ENCODE data around the gene BCL11A.

Gene BCL11A

GRCh38 chr2:60558536-60558935 lies 5.1 kb upstream of the BCL11A start:
- H3K36me3 ChIP-seq (ENCODE audit: insufficient read depth, insufficient read length, low read length), result no peaks in the 10 kb centered on the region
- no peaks in the 10 kb centered on the region for H3K27me3 ChIP-seq (ENCODE audit: insufficient read depth, insufficient read length)
- no peak for DNase-seq (ENCODE audit: low read depth, low spot score)
- H3K4me1 ChIP-seq (ENCODE audit: insufficient read depth, insufficient read length), result no peaks in the 10 kb centered on the region
- H3K9ac ChIP-seq (ENCODE audit: insufficient read length, low read depth), result no peak overlapping the region
- TF ChIP-seq SUZ12 (IDR thresholded peaks at IDR 0.05; ENCODE audit: extremely low read depth, insufficient read depth, insufficient read length) (no peak), ZNF274 (IDR thresholded peaks at IDR 0.05; ENCODE audit: low read depth, low read length) (no peak), YY1 (IDR thresholded peaks at IDR 0.05; ENCODE audit: insufficient read depth, insufficient read length) (no peak)
- no peaks in the 10 kb centered on the region for H3K9me3 ChIP-seq (ENCODE audit: insufficient read depth, low read length)
- H3K4me3 ChIP-seq (ENCODE audit: insufficient read length, low read depth), result no peak overlapping the region

GRCh38 chr2:60557486-60557864 lies 4.0 kb upstream of the BCL11A start:
- TF ChIP-seq ZNF274 (IDR thresholded peaks at IDR 0.05; ENCODE audit: low read depth, low read length) (no peak), YY1 (IDR thresholded peaks at IDR 0.05; ENCODE audit: insufficient read depth, insufficient read length) (no peak), SUZ12 (IDR thresholded peaks at IDR 0.05; ENCODE audit: extremely low read depth, insufficient read depth, insufficient read length) (no peak)
- H3K9me3 ChIP-seq (ENCODE audit: insufficient read depth, low read length), result no peaks in the 10 kb centered on the region
- H3K27me3 ChIP-seq (ENCODE audit: insufficient read depth, insufficient read length), result no peaks in the 10 kb centered on the region
- H3K9ac ChIP-seq (ENCODE audit: insufficient read length, low read depth), result peak overlapping the region; percentile 50
- peak overlapping the region; percentile 42 for H3K4me3 ChIP-seq (ENCODE audit: insufficient read length, low read depth)
- H3K36me3 ChIP-seq (ENCODE audit: insufficient read depth, insufficient read length, low read length), result no peaks in the 10 kb centered on the region
- H3K4me1 ChIP-seq (ENCODE audit: insufficient read depth, insufficient read length), result no peaks in the 10 kb centered on the region
- DNase-seq (ENCODE audit: low read depth, low spot score), result no peak

- Histone ChIP-seq H3K4me3 (ENCODE audit: insufficient read length, low read depth) (peak overlapping the region; percentile 42), H3K4me1 (ENCODE audit: insufficient read depth, insufficient read length) (no peaks in the 10 kb centered on the region), H3K27me3 (ENCODE audit: insufficient read depth, insufficient read length) (no peaks in the 10 kb centered on the region), H3K9ac (ENCODE audit: insufficient read length, low read depth) (peak overlapping the region; percentile 50), H3K9me3 (ENCODE audit: insufficient read depth, low read length) (no peaks in the 10 kb centered on the region), H3K36me3 (ENCODE audit: insufficient read depth, insufficient read length, low read length) (no peaks in the 10 kb centered on the region)
- TF ChIP-seq YY1 (IDR thresholded peaks at IDR 0.05; ENCODE audit: insufficient read depth, insufficient read length) (no peak), SUZ12 (IDR thresholded peaks at IDR 0.05; ENCODE audit: extremely low read depth, insufficient read depth, insufficient read length) (no peak), ZNF274 (IDR thresholded peaks at IDR 0.05; ENCODE audit: low read depth, low read length) (no peak)
- DNase-seq (ENCODE audit: low read depth, low spot score), result no peak
These were observed 3.4 kb upstream of the BCL11A start for GRCh38 chr2:60556576-60557485.

GRCh38 chr2:60556175-60556574 lies 2.7 kb upstream of the BCL11A start:
- Histone ChIP-seq H3K9me3 (ENCODE audit: insufficient read depth, low read length) (no peaks in the 10 kb centered on the region), H3K4me1 (ENCODE audit: insufficient read depth, insufficient read length) (no peaks in the 10 kb centered on the region), H3K4me3 (ENCODE audit: insufficient read length, low read depth) (peak overlapping the region; percentile 42), H3K36me3 (ENCODE audit: insufficient read depth, insufficient read length, low read length) (no peaks in the 10 kb centered on the region), H3K9ac (ENCODE audit: insufficient read length, low read depth) (no peak overlapping the region), H3K27me3 (ENCODE audit: insufficient read depth, insufficient read length) (no peaks in the 10 kb centered on the region)
- no peak for DNase-seq (ENCODE audit: low read depth, low spot score)
- no peak for TF ChIP-seq ZNF274 (IDR thresholded peaks at IDR 0.05; ENCODE audit: low read depth, low read length)

GRCh38 chr2:60555783-60556139 lies 2.3 kb upstream of the BCL11A start:
- Histone ChIP-seq H3K36me3 (ENCODE audit: insufficient read depth, insufficient read length, low read length) (no peaks in the 10 kb centered on the region), H3K27me3 (ENCODE audit: insufficient read depth, insufficient read length) (no peaks in the 10 kb centered on the region), H3K4me1 (ENCODE audit: insufficient read depth, insufficient read length) (no peaks in the 10 kb centered on the region), H3K9me3 (ENCODE audit: insufficient read depth, low read length) (no peaks in the 10 kb centered on the region), H3K9ac (ENCODE audit: insufficient read length, low read depth) (peak overlapping the region; percentile 85), H3K4me3 (ENCODE audit: insufficient read length, low read depth) (peak overlapping the region; percentile 75)
- DNase-seq (ENCODE audit: low read depth, low spot score), result peak; percentile 92
- TF ChIP-seq ZNF274 (IDR thresholded peaks at IDR 0.05; ENCODE audit: low read depth, low read length) (no peak), YY1 (IDR thresholded peaks at IDR 0.05; ENCODE audit: insufficient read depth, insufficient read length) (no peak), SUZ12 (IDR thresholded peaks at IDR 0.05; ENCODE audit: extremely low read depth, insufficient read depth, insufficient read length) (no peak)

GRCh38 chr2:60555066-60555782 lies 1.8 kb upstream of the BCL11A start:
- Histone ChIP-seq H3K9me3 (ENCODE audit: insufficient read depth, low read length) (no peaks in the 10 kb centered on the region), H3K4me3 (ENCODE audit: insufficient read length, low read depth) (peak overlapping the region; percentile 75), H3K27me3 (ENCODE audit: insufficient read depth, insufficient read length) (no peaks in the 10 kb centered on the region), H3K36me3 (ENCODE audit: insufficient read depth, insufficient read length, low read length) (no peaks in the 10 kb centered on the region), H3K4me1 (ENCODE audit: insufficient read depth, insufficient read length) (no peaks in the 10 kb centered on the region), H3K9ac (ENCODE audit: insufficient read length, low read depth) (peak overlapping the region; percentile 85)
- TF ChIP-seq ZNF274 (IDR thresholded peaks at IDR 0.05; ENCODE audit: low read depth, low read length), result no peak
- no peak for TF ChIP-seq YY1 (IDR thresholded peaks at IDR 0.05; ENCODE audit: insufficient read depth, insufficient read length)
- no peak for TF ChIP-seq SUZ12 (IDR thresholded peaks at IDR 0.05; ENCODE audit: extremely low read depth, insufficient read depth, insufficient read length)
- DNase-seq (ENCODE audit: low read depth, low spot score), result no peak

GRCh38 chr2:60554646-60555065 lies 1.2 kb upstream of the BCL11A start:
- DNase-seq (ENCODE audit: low read depth, low spot score), result no peak
- Histone ChIP-seq H3K4me3 (ENCODE audit: insufficient read length, low read depth) (peak overlapping the region; percentile 75), H3K4me1 (ENCODE audit: insufficient read depth, insufficient read length) (no peaks in the 10 kb centered on the region), H3K9ac (ENCODE audit: insufficient read length, low read depth) (peak overlapping the region; percentile 85), H3K36me3 (ENCODE audit: insufficient read depth, insufficient read length, low read length) (no peaks in the 10 kb centered on the region), H3K9me3 (ENCODE audit: insufficient read depth, low read length) (no peaks in the 10 kb centered on the region), H3K27me3 (ENCODE audit: insufficient read depth, insufficient read length) (no peaks in the 10 kb centered on the region)
- TF ChIP-seq YY1 (IDR thresholded peaks at IDR 0.05; ENCODE audit: insufficient read depth, insufficient read length), result no peak
- TF ChIP-seq SUZ12 (IDR thresholded peaks at IDR 0.05; ENCODE audit: extremely low read depth, insufficient read depth, insufficient read length), result no peak
- no peak for TF ChIP-seq ZNF274 (IDR thresholded peaks at IDR 0.05; ENCODE audit: low read depth, low read length)
